ENCODE results near the gene PCGF6.
"Not testable (repeated sequence)": the region's sequence is repeated elsewhere in the genome, so short reads cannot be mapped to it uniquely, and the experiment has no call there.

The PCGF6 gene

GRCh38 chr10:103350517-103351260 lies at the start of gene PCGF6:
Gene PCGF6, minus strand, starts transcription at chr10:103351140. Its CDS starts 74 bp downstream, at chr10:103351066.
- DNase-seq (ENCODE audit: low spot score) = peak; percentile 89

GRCh38 chr10:103397191-103397825 lies 46.4 kb upstream of the PCGF6 start:
- no peak for DNase-seq (ENCODE audit: low spot score)

GRCh38 chr10:103396789-103397087 lies 45.8 kb upstream of the PCGF6 start:
- DNase-seq (ENCODE audit: low spot score) = no peak

- DNase-seq (ENCODE audit: low spot score) = peak; percentile 98
Measured at GRCh38 chr10:103396067-103396788, 45.3 kb upstream of the PCGF6 start, which contains the start of the genes ATP5MK and PDCD11. Gene ATP5MK, minus strand, starts transcription at chr10:103396475. Its CDS starts 4,018 bp downstream, at chr10:103392457. Gene PDCD11, plus strand, starts transcription at chr10:103396626. Its CDS starts 1,801 bp downstream, at chr10:103398427.

- peak; percentile 33 for DNase-seq (ENCODE audit: low spot score)
Measured at GRCh38 chr10:103395754-103396066, 44.8 kb upstream of the PCGF6 start.

GRCh38 chr10:103394180-103394579 lies 43.2 kb upstream of the PCGF6 start:
- DNase-seq (ENCODE audit: low spot score) = no peak

GRCh38 chr10:103382769-103383168 lies 31.8 kb upstream of the PCGF6 start:
- DNase-seq (ENCODE audit: low spot score) = no peak

- DNase-seq (ENCODE audit: low spot score) = no peak
Measured at GRCh38 chr10:103374263-103374662, 23.3 kb upstream of the PCGF6 start.

GRCh38 chr10:103373544-103373943 lies 22.6 kb upstream of the PCGF6 start:
- DNase-seq (ENCODE audit: low spot score) = no peak

GRCh38 chr10:103367782-103368518 lies 17.0 kb upstream of the PCGF6 start, which contains the start of gene TAF5:
Gene TAF5, plus strand, starts transcription at chr10:103367976. Its CDS starts 14 bp downstream, at chr10:103367990.
- DNase-seq (ENCODE audit: low spot score) = peak; percentile 90

- no peak for DNase-seq (ENCODE audit: low spot score)
Measured at GRCh38 chr10:103367379-103367781, 16.4 kb upstream of the PCGF6 start.

GRCh38 chr10:103360791-103361190 lies 9.9 kb upstream of the PCGF6 start:
- not testable (repeated sequence) for DNase-seq (ENCODE audit: low spot score)

GRCh38 chr10:103359493-103359892 lies 8.6 kb upstream of the PCGF6 start:
- DNase-seq (ENCODE audit: low spot score) = not testable (repeated sequence)

GRCh38 chr10:103355906-103356599 lies 5.1 kb upstream of the PCGF6 start:
- DNase-seq (ENCODE audit: low spot score) = no peak

- DNase-seq (ENCODE audit: low spot score) = not testable (repeated sequence)
Measured at GRCh38 chr10:103354567-103354966, 3.6 kb upstream of the PCGF6 start.

- DNase-seq (ENCODE audit: low spot score) = no peak
Measured at GRCh38 chr10:103353281-103353680, 2.3 kb upstream of the PCGF6 start.

GRCh38 chr10:103350175-103350516 lies 794 bp downstream of the PCGF6 start:
- no peak for DNase-seq (ENCODE audit: low spot score)

- DNase-seq (ENCODE audit: low spot score) = no peak
Measured at GRCh38 chr10:103336370-103336769, 14.6 kb downstream of the PCGF6 start.

- DNase-seq (ENCODE audit: low spot score) = no peak
Measured at GRCh38 chr10:103334567-103334966, 16.4 kb downstream of the PCGF6 start.

- DNase-seq (ENCODE audit: low spot score) = peak; percentile 21
Measured at GRCh38 chr10:103333934-103334520, 16.9 kb downstream of the PCGF6 start.

- DNase-seq (ENCODE audit: low spot score) = no peak
Measured at GRCh38 chr10:103327906-103328305, 23.0 kb downstream of the PCGF6 start.

Data from hepatic stellate cell (primary cell).